ENCODE results near the gene MITF.

GRCh38 chr3:69731080-69731479 is 8.2 kb upstream of the MITF start:
- TF ChIP-seq POLR2AphosphoS5 (IDR thresholded peaks at IDR 0.05; ENCODE audit: low read depth, low read length) (no peak), POLR2A (IDR thresholded peaks at IDR 0.05; ENCODE audit: low read depth, low read length) (no peak), TAF1 (IDR thresholded peaks at IDR 0.05; ENCODE audit: borderline replicate concordance, low read depth, low read length) (no peak)
